ENCODE data around the gene EDAR. TPM values are rescaled to one million over a fixed set of nuclear protein-coding genes. Genes with fewer than 3 reads are reported as not detected.

The EDAR gene
- total RNA-seq, 8 experiments from 2014 or later, result 0.05 to 1.00 (median 0.15) TPM

GRCh38 chr2:108911807-108912628 is 77.0 kb downstream of the EDAR start:
- Histone ChIP-seq H3K27ac (no peak overlapping the region), H3K4me1 (replicated peaks in 1 of 2) (peaks cover 0 to 5% of the 10 kb centered on the region in 2 donors), H3K4me3 (no peak overlapping the region)
- 27 to 100% (median 73%) methylated on average over 1 to 11 of the region's 21 CpGs; no CpG with 5 or more reads in 1 of the 10 experiments for WGBS, 10 experiments
- in situ Hi-C loops (cut with MboI; ENCODE audit: low pct_unique_long_range_greater_than_20kb in 2 of 9, low sequenced_read_pairs in 9 of 9, unreplicated experiment in 9 of 9), result loop anchor here in 1 of 9 experiments (25.0 kb wide), 1 partner anchor 200 kb away; no protein-coding TSS in a partner anchor
- ATAC-seq (replicated peaks in 6 of 8), result no peak

- no peak for ATAC-seq (replicated peaks in 6 of 8)
- in situ Hi-C loops (cut with MboI; ENCODE audit: low pct_unique_long_range_greater_than_20kb in 2 of 9, low sequenced_read_pairs in 9 of 9, unreplicated experiment in 9 of 9), result loop anchor here in 1 of 9 experiments (25.0 kb wide), 1 partner anchor 201 kb away; no protein-coding TSS in a partner anchor
- Histone ChIP-seq H3K4me3 (no peak overlapping the region), H3K4me1 (replicated peaks in 1 of 2) (no peaks in the 10 kb centered on the region), H3K27ac (no peak overlapping the region)
- 70 to 88% (median 80%) methylated on average over 1 to 5 of the region's 5 CpGs; no CpG with 5 or more reads in 5 of the 10 experiments for WGBS, 10 experiments
Observed at GRCh38 chr2:108911401-108911800, 77.6 kb downstream of the EDAR start.

- WGBS, 10 experiments, result 17 to 100% (median 83%) methylated on average over 1 to 9 of the region's 20 CpGs; no CpG with 5 or more reads in 5 of the 10 experiments
- Histone ChIP-seq H3K4me1 (replicated peaks in 1 of 2) (no peaks in the 10 kb centered on the region), H3K27ac (no peak overlapping the region), H3K4me3 (no peak overlapping the region)
- in situ Hi-C loops (cut with MboI; ENCODE audit: low pct_unique_long_range_greater_than_20kb in 2 of 9, low sequenced_read_pairs in 9 of 9, unreplicated experiment in 9 of 9), result loop anchor here in 1 of 9 experiments (25.0 kb wide), 1 partner anchor 202 kb away; no protein-coding TSS in a partner anchor
- peak in 1 of 8 experiments; percentile 19 for ATAC-seq (replicated peaks in 6 of 8)
Observed at GRCh38 chr2:108910541-108911396, 78.3 kb downstream of the EDAR start.

GRCh38 chr2:108910011-108910431 is 79.0 kb downstream of the EDAR start:
- H3K4me3 ChIP-seq, result no peak overlapping the region
- in situ Hi-C loops (cut with MboI; ENCODE audit: low pct_unique_long_range_greater_than_20kb in 2 of 9, low sequenced_read_pairs in 9 of 9, unreplicated experiment in 9 of 9), result loop anchor here in 1 of 9 experiments (25.0 kb wide), 1 partner anchor 202 kb away; no protein-coding TSS in a partner anchor
- 40 to 100% (median 81%) methylated on average over 1 to 4 of the region's 12 CpGs; no CpG with 5 or more reads in 6 of the 10 experiments for WGBS, 10 experiments

GRCh38 chr2:108909275-108909823 is 79.7 kb downstream of the EDAR start:
- Histone ChIP-seq H3K4me1 (replicated peaks in 1 of 2) (no peaks in the 10 kb centered on the region), H3K27ac (no peak overlapping the region), H3K4me3 (no peak overlapping the region)
- in situ Hi-C loops (cut with MboI; ENCODE audit: low pct_unique_long_range_greater_than_20kb in 2 of 9, low sequenced_read_pairs in 9 of 9, unreplicated experiment in 9 of 9), result loop anchor here in 1 of 9 experiments (25.0 kb wide), 1 partner anchor 203 kb away; no protein-coding TSS in a partner anchor
- WGBS, 10 experiments, result 0 to 100% (median 71%) methylated on average over 1 to 4 of the region's 9 CpGs; no CpG with 5 or more reads in 3 of the 10 experiments
- no peak for ATAC-seq (replicated peaks in 6 of 8)

More at GRCh38 chr2:108910011-108910431, 79.0 kb downstream of the EDAR start:
- no peak overlapping the region for H3K27ac ChIP-seq
- no peaks in the 10 kb centered on the region for H3K4me1 ChIP-seq (replicated peaks in 1 of 2)
- no peak for ATAC-seq (replicated peaks in 6 of 8)

GRCh38 chr2:108908713-108909070 is 80.3 kb downstream of the EDAR start:
- Histone ChIP-seq H3K4me1 (replicated peaks in 1 of 2) (no peaks in the 10 kb centered on the region), H3K4me3 (no peak overlapping the region), H3K27ac (no peak overlapping the region)
- peak in 1 of 8 experiments; percentile 20 for ATAC-seq (replicated peaks in 6 of 8)
- in situ Hi-C loops (cut with MboI; ENCODE audit: low pct_unique_long_range_greater_than_20kb in 2 of 9, low sequenced_read_pairs in 9 of 9, unreplicated experiment in 9 of 9), result loop anchor here in 1 of 9 experiments (25.0 kb wide), 1 partner anchor 204 kb away; no protein-coding TSS in a partner anchor
- WGBS, 10 experiments, result 40 to 80% (median 60%) methylated on average over 1 of the region's 1 CpG; no CpG with 5 or more reads in 7 of the 10 experiments

GRCh38 chr2:108907822-108908712 is 81.0 kb downstream of the EDAR start:
- no peak for ATAC-seq (replicated peaks in 6 of 8)
- Histone ChIP-seq H3K4me3 (no peak overlapping the region), H3K4me1 (replicated peaks in 1 of 2) (no peaks in the 10 kb centered on the region), H3K27ac (no peak overlapping the region)
- in situ Hi-C loops (cut with MboI; ENCODE audit: low pct_unique_long_range_greater_than_20kb in 2 of 9, low sequenced_read_pairs in 9 of 9, unreplicated experiment in 9 of 9), result loop anchor here in 1 of 9 experiments (25.0 kb wide), 1 partner anchor 204 kb away; no protein-coding TSS in a partner anchor
- WGBS, 10 experiments, result 0 to 100% (median 87%) methylated on average over 1 to 8 of the region's 24 CpGs; no CpG with 5 or more reads in 3 of the 10 experiments

- no peak for ATAC-seq (replicated peaks in 6 of 8)
- no peaks in the 10 kb centered on the region for H3K4me1 ChIP-seq (replicated peaks in 1 of 2)
- in situ Hi-C loops (cut with MboI; ENCODE audit: low pct_unique_long_range_greater_than_20kb in 2 of 9, low sequenced_read_pairs in 9 of 9, unreplicated experiment in 9 of 9), result loop anchor here in 1 of 9 experiments (25.0 kb wide), 1 partner anchor 206 kb away; no protein-coding TSS in a partner anchor
- H3K27ac ChIP-seq, result no peak overlapping the region
- H3K4me3 ChIP-seq, result no peak overlapping the region
- WGBS, 10 experiments, result 30 to 95% (median 85%) methylated on average over 2 to 9 of the region's 15 CpGs; no CpG with 5 or more reads in 4 of the 10 experiments
Observed at GRCh38 chr2:108906403-108907077, 82.5 kb downstream of the EDAR start.

GRCh38 chr2:108905906-108906305 is 83.1 kb downstream of the EDAR start:
- no peaks in the 10 kb centered on the region for H3K4me1 ChIP-seq (replicated peaks in 1 of 2)

GRCh38 chr2:108905176-108905575 is 83.8 kb downstream of the EDAR start:
- Histone ChIP-seq H3K27ac (no peak overlapping the region), H3K4me3 (no peak overlapping the region), H3K4me1 (replicated peaks in 1 of 2) (no peaks in the 10 kb centered on the region)
- WGBS, 10 experiments, result 60 to 80% (median 70%) methylated on average over 1 to 2 of the region's 3 CpGs; no CpG with 5 or more reads in 7 of the 10 experiments
- no peak for ATAC-seq (replicated peaks in 6 of 8)
- in situ Hi-C loops (cut with MboI; ENCODE audit: low pct_unique_long_range_greater_than_20kb in 2 of 9, low sequenced_read_pairs in 9 of 9, unreplicated experiment in 9 of 9), result loop anchor here in 1 of 9 experiments (25.0 kb wide), 1 partner anchor 207 kb away; no protein-coding TSS in a partner anchor

More at GRCh38 chr2:108905906-108906305, 83.1 kb downstream of the EDAR start:
- no peak overlapping the region for H3K4me3 ChIP-seq
- ATAC-seq (replicated peaks in 6 of 8), result no peak
- in situ Hi-C loops (cut with MboI; ENCODE audit: low pct_unique_long_range_greater_than_20kb in 2 of 9, low sequenced_read_pairs in 9 of 9, unreplicated experiment in 9 of 9), result loop anchor here in 1 of 9 experiments (25.0 kb wide), 1 partner anchor 206 kb away; no protein-coding TSS in a partner anchor
- WGBS, 10 experiments, result 61 to 100% (median 94%) methylated on average over 2 to 10 of the region's 13 CpGs; no CpG with 5 or more reads in 4 of the 10 experiments
- H3K27ac ChIP-seq, result no peak overlapping the region

GRCh38 chr2:108904680-108905079 is 84.3 kb downstream of the EDAR start:
- Histone ChIP-seq H3K4me1 (replicated peaks in 1 of 2) (no peaks in the 10 kb centered on the region), H3K27ac (no peak overlapping the region), H3K4me3 (no peak overlapping the region)
- ATAC-seq (replicated peaks in 6 of 8), result no peak
- WGBS, 10 experiments, result 0 to 92% (median 70%) methylated on average over 1 to 3 of the region's 3 CpGs; no CpG with 5 or more reads in 3 of the 10 experiments
- in situ Hi-C loops (cut with MboI; ENCODE audit: low pct_unique_long_range_greater_than_20kb in 2 of 9, low sequenced_read_pairs in 9 of 9, unreplicated experiment in 9 of 9), result loop anchor here in 1 of 9 experiments (25.0 kb wide), 1 partner anchor 208 kb away; no protein-coding TSS in a partner anchor

Data from motor neuron (in vitro differentiated cells).